Activated naive CD4-positive, alpha-beta T cell treated with Interleukin-2 at 50 U/mL for 16 hours (primary cell): ENCODE results near the gene C4orf33.

ENCODE experiments used
- DNase-seq: peaks from one replicate; pipeline ENCODE4 v3.0.0-alpha.2; 2020

C4orf33 gene

DNA sequence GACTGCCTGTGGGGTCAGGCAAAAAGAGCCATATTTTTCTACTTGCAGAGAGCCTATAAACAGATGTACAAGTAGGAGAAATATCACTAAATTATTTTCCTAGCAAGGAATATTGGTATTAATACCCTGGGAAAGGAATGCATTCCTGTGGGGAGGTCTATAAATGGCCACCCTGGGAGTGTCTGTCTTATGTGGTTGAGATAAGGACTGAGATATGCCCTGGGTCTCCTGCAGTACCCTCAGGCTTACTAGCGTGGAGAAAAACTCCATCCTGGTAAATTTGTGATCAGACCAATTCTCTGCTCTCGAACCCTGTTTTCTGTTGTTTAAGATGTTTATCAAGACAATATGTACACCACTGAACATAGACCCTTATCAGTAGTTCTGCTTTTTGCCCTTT is 35.4 kb downstream of the C4orf33 start:
- DNase-seq, result no peak

DNA sequence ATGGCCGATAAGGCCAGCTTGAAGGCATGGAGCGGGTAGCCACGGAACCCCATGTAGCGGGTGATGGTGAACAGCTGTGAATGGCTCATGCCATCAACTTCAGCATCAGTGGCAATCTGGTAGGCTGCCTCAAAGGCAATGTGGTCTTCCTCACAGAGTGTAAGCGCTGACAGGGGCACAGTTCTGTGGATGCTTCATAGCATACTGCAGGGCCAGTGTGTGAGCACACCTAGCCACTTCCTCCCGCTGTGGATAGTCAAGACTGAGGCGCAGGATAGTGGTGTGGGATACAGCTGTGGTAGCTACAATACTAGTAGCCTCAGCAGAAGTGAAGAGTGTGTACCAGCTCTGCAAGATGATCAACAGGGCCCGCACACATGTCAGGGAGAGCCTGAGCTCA is 40.5 kb downstream of the C4orf33 start:
- no peak for DNase-seq

- no peak for DNase-seq
Observed at GRCh38 chr4:129138810-129139496, 43.0 kb downstream of the C4orf33 start.

- DNase-seq, result no peak
Observed at GRCh38 chr4:129140521-129140920, 44.6 kb downstream of the C4orf33 start.

GRCh38 chr4:129143359-129143758 is 47.4 kb downstream of the C4orf33 start:
- no peak for DNase-seq

DNA sequence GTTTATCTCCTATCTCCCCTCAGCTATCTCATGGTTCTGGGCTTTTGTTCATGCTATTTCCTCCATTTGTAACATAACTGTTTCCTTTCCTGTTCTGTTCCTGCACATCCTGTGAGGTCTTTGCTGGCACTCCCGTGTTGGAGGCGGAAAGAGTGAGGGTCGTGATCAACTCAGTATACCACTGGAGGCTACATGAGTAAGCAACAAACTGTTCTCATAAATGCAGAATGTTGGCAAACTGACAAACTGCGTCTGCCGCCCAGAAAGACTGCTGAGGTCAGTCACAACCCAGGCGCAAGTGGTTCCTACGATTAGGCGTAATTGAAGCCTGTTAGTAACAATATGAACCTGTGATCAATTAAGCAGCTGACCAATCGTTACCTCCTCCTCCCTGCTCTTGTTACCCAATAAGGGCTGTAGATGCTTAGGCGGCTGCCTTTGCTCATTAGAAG is 48.8 kb downstream of the C4orf33 start:
- no peak for DNase-seq

GRCh38 chr4:129145222-129145730 is 49.3 kb downstream of the C4orf33 start:
- no peak for DNase-seq

DNA sequence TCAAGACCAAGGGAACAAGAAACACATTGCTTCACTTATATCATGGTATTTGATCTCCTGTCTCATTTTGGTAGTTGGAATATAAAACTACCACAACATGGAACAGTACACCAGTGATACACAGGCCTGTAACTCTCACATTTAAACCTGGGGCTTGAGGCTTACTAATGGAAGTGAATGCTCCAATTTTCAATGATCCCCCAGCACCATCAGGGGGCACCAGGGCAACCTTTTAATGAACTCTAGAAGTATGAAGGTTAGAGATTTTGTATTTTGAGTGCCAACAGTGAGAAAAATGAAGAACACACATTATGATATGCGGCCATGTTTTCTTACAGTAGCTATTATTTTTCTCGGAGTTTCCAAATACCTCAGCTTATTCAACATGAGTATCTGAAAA is 50.7 kb downstream of the C4orf33 start:
- DNase-seq, result no peak

GRCh38 chr4:129148892-129149291 is 52.9 kb downstream of the C4orf33 start:
- DNase-seq, result no peak

- DNase-seq, result no peak
Observed at GRCh38 chr4:129149906-129150305, 54.0 kb downstream of the C4orf33 start.

DNA sequence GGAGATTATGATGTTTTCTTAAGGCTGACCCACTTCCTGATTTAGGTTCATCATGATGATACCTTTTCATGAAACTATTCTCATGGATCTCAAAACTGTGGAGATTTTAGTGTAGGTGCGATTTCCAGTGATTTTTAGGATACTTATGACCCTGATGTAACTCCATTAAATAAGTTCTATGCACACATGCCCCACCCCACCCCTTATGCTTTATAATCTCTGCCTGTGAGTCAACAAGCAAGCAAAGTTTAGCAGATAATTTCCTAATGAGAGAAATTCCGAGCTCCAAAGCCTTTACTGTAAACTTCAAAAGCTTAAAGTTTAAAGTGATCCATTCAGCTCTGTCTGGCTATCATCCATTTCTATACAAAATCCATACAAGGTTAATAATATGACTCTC is 56.4 kb downstream of the C4orf33 start:
- DNase-seq, result no peak

DNA sequence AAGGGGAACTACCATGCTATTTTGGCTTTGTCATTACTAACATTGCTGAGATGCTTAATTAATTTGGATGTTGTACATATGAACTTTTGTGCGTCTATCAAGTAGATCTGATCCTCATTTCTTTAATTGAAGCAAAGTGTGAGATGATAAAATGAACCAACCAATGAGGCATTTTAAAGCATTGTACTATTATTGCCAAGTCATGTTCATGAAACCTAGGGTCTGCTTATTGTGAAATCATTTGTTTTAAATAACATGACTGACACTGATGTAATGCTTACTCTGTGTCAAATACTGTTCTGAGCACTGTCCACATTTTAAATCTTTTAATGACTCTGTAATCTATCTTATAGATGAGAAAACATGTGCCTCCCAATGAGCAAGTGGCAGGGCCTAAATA is 57.7 kb downstream of the C4orf33 start:
- no peak for DNase-seq

GRCh38 chr4:129162450-129162849 is 66.5 kb downstream of the C4orf33 start:
- no peak for DNase-seq

DNA sequence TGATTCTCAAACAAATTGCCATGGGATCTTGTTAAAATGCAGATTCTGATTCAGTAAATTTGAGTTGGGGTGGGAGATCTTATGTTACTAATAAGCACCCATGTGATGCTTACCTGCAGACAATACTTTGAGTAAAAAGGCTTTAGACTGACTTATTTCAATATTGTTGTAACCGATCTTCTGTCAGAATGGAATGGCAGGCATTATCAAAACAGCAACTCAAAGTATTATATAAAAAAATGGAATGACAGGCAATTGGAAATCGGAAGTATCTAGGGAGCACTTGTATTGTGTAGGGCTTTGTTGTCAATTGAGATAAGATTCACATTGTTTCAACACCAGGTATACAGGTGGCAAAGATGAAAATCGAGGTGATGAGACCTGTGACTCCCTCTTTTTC is 67.5 kb downstream of the C4orf33 start:
- DNase-seq, result no peak

DNA sequence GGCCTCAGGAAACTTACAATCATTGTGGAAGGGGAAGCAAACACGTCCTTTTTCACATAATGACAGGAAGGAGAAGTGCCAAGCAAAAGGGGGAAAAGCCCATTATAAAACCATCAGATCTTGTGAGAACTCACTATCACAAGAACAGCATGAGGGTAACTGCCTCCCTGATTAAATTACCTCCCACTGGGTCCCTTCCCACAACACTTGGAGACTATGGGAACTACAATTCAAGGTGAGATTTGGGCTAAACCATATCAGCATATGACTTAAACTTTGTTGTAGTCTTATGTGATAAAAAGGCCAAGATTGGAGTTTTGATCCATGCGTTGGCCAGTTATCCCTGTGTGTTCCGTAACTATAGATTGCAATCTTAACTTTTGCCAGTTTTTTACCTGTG is 68.3 kb downstream of the C4orf33 start:
- no peak for DNase-seq
